H9 (cell line): ENCODE measurements around the gene CCL8. TPM values are rescaled to one million over a fixed set of nuclear protein-coding genes. Genes with fewer than 3 reads are reported as not detected.

Source experiments
- DNase-seq: peaks from one replicate; pipeline ENCODE4 v3.0.0-alpha.2; 2017
- H2AFZ ChIP-seq: one replicate; pipeline ENCODE4 v1.6.1; 2013; ENCODE audit warnings: mild to moderate bottlenecking, low read length, control low read depth, moderate library complexity
- H2AK5ac ChIP-seq: 2 replicates; pipeline ENCODE4 v1.6.1; 2013; ENCODE audit warnings: low read length, control low read depth, mixed read lengths; ENCODE audit not compliant: insufficient read length
- H2BK120ac ChIP-seq: one replicate; pipeline ENCODE4 v1.6.1; 2013; ENCODE audit warnings: low read depth, mild to moderate bottlenecking, low read length, control low read depth, inconsistent platforms; ENCODE audit not compliant: poor library complexity, severe bottlenecking
- H2BK12ac ChIP-seq: 2 replicates; pipeline ENCODE4 v1.6.1; 2013; ENCODE audit warnings: low read length, control low read depth, mixed read lengths, low read depth; ENCODE audit not compliant: insufficient read length
- H2BK15ac ChIP-seq: 2 replicates; pipeline ENCODE4 v1.6.1; 2013; ENCODE audit warnings: low read depth, low read length, control low read depth
- H2BK20ac ChIP-seq: one replicate; pipeline ENCODE4 v1.6.1; 2013; ENCODE audit warnings: low read depth, mild to moderate bottlenecking, low read length, control low read depth, inconsistent platforms; ENCODE audit not compliant: poor library complexity, severe bottlenecking
- H2BK5ac ChIP-seq: 2 replicates; pipeline ENCODE4 v1.6.1; 2013; ENCODE audit warnings: low read length, control low read depth, mixed read lengths; ENCODE audit not compliant: insufficient read length
- H3K14ac ChIP-seq: 2 replicates; pipeline ENCODE4 v1.6.1; 2013; ENCODE audit warnings: low read length, control low read depth; ENCODE audit not compliant: insufficient read depth
- H3K18ac ChIP-seq: 2 replicates; pipeline ENCODE4 v1.6.1; 2013; ENCODE audit warnings: low read depth, mild to moderate bottlenecking, mixed read lengths, low read length, control low read depth; ENCODE audit not compliant: insufficient read length
- H3K23ac ChIP-seq: 2 replicates; pipeline ENCODE4 v1.6.1; 2013; ENCODE audit warnings: low read length, control low read depth, mixed read lengths, low read depth; ENCODE audit not compliant: insufficient read length
- H3K23me2 ChIP-seq: 2 replicates; pipeline ENCODE4 v1.6.1; 2013; ENCODE audit warnings: low read depth, mild to moderate bottlenecking, mixed read lengths, low read length, control low read depth; ENCODE audit not compliant: insufficient read length, poor library complexity, severe bottlenecking
- H3K27ac ChIP-seq: 2 replicates; pipeline ENCODE4 v1.5.1; 2013; ENCODE audit warnings: low read length, control low read depth, mixed read lengths, low read depth; ENCODE audit not compliant: insufficient read length
- H3K27me3 ChIP-seq: 2 replicates; pipeline ENCODE4 v1.6.1; 2013; ENCODE audit warnings: low read length, control low read depth, inconsistent platforms; ENCODE audit not compliant: insufficient read depth
- H3K4ac ChIP-seq: 2 replicates; pipeline ENCODE4 v1.6.1; 2013; ENCODE audit warnings: low read depth, mild to moderate bottlenecking, control low read depth, inconsistent platforms, low read length, moderate library complexity
- H3K4me1 ChIP-seq: 2 replicates; pipeline ENCODE4 v1.6.1; 2013; ENCODE audit warnings: low read length, control low read depth, inconsistent platforms; ENCODE audit not compliant: insufficient read depth
- H3K4me2 ChIP-seq: 2 replicates; pipeline ENCODE4 v1.6.1; 2013; ENCODE audit warnings: low read length, control low read depth, mixed read lengths; ENCODE audit not compliant: insufficient read length, insufficient read depth
- H3K56ac ChIP-seq: 2 replicates; pipeline ENCODE4 v1.6.1; 2013; ENCODE audit warnings: low read depth, mild to moderate bottlenecking, mixed read lengths, low read length, control low read depth; ENCODE audit not compliant: insufficient read length
- H3K79me1 ChIP-seq: 2 replicates; pipeline ENCODE4 v1.6.1; 2013; ENCODE audit warnings: low read depth, mild to moderate bottlenecking, moderate library complexity, low read length, control low read depth, inconsistent platforms; ENCODE audit not compliant: insufficient read depth, poor library complexity, severe bottlenecking
- H3K79me2 ChIP-seq: 2 replicates; pipeline ENCODE4 v1.6.1; 2013; ENCODE audit warnings: low read length, control low read depth, inconsistent platforms; ENCODE audit not compliant: insufficient read depth
- H3K9ac ChIP-seq: 2 replicates; pipeline ENCODE4 v1.6.1; 2013; ENCODE audit warnings: low read length, control low read depth, mixed read lengths; ENCODE audit not compliant: insufficient read length; ENCODE audit errors: extremely low read depth
- H3K9me3 ChIP-seq: one replicate; pipeline ENCODE4 v1.6.1; 2013; ENCODE audit warnings: low read depth, low read length, inconsistent platforms; ENCODE audit not compliant: control insufficient read depth
- H3T11ph ChIP-seq: one replicate; pipeline ENCODE4 v1.6.1; 2013; ENCODE audit warnings: mild to moderate bottlenecking, low read length, control low read depth, inconsistent platforms
- H4K20me1 ChIP-seq: one replicate; pipeline ENCODE4 v1.6.1; 2013; ENCODE audit not compliant: control insufficient read depth, insufficient read length, insufficient read depth
- H4K5ac ChIP-seq: 2 replicates; pipeline ENCODE4 v1.6.1; 2013; ENCODE audit warnings: low read depth, mild to moderate bottlenecking, mixed read lengths, low read length, control low read depth; ENCODE audit not compliant: insufficient read length
- H4K8ac ChIP-seq: replicated peaks from 2 replicates; pipeline ENCODE4 v1.6.1; 2013; ENCODE audit warnings: low read length, control low read depth, mixed read lengths, low read depth; ENCODE audit not compliant: insufficient read length
- H4K91ac ChIP-seq: 2 replicates; pipeline ENCODE4 v1.6.1; 2013; ENCODE audit warnings: low read depth, mild to moderate bottlenecking, moderate library complexity, mixed read lengths, low read length, control low read depth; ENCODE audit not compliant: insufficient read length
- H3K27ac Mint-ChIP-seq, 3 experiments: 2 replicates in 2 of 3; 3 replicates in 1 of 3; pipeline ENCODE4 v1.8.0; 2020 to 2021; ENCODE audit warnings: mixed read lengths in 3 of 3, mild to moderate bottlenecking in 1 of 3, moderate library complexity in 1 of 3
- H3K27me3 Mint-ChIP-seq: 2 replicates; pipeline ENCODE4 v1.8.0; 2021; ENCODE audit warnings: low read depth, mild to moderate bottlenecking, moderate library complexity, mixed read lengths
- H3K36me3 Mint-ChIP-seq, 3 experiments: 2 replicates in 2 of 3; 3 replicates in 1 of 3; pipeline ENCODE4 v1.8.0; 2020 to 2021; ENCODE audit warnings: low read depth in 3 of 3, mixed read lengths in 3 of 3; ENCODE audit not compliant: insufficient read depth in 1 of 3
- H3K4me1 Mint-ChIP-seq, 2 experiments: 2 replicates each; pipeline ENCODE4 v1.8.0; 2020; ENCODE audit warnings: mixed read lengths in 2 of 2
- H3K4me3 Mint-ChIP-seq, 2 experiments: 2 replicates in 1 of 2; 3 replicates in 1 of 2; pipeline ENCODE4 v1.8.0; 2020 to 2021; ENCODE audit warnings: mild to moderate bottlenecking in 2 of 2, mixed read lengths in 2 of 2, moderate library complexity in 1 of 2
- H3K9me3 Mint-ChIP-seq, 2 experiments: 2 replicates in 1 of 2; 3 replicates in 1 of 2; pipeline ENCODE4 v1.8.0; 2020; ENCODE audit warnings: mild to moderate bottlenecking in 2 of 2, mixed read lengths in 2 of 2, moderate library complexity in 1 of 2
- WGBS: extraction: QIAGEN DNeasy Blood & Tissue Kit; methylation state at CpG from one replicate; pipeline ENCODE4 v1.1.7; 2013; ENCODE audit warnings: missing lambda C conversion rate, low lambda C conversion rate, mixed read lengths; ENCODE audit not compliant: insufficient read length; ENCODE audit errors: extremely low coverage; 5-methylcytosine and 5-hydroxymethylcytosine counted together
- total RNA-seq: library from RNA; stranded (reverse); gene quantifications from 2 replicates; pipeline ENCODE4 v1.2.1, GENCODE V29; 2021
- TF ChIP-seq, protein P1 (sequence below): fragments of 200-600 bp; sonication (generic); conservative IDR thresholded peaks from 3 replicates; pipeline ENCODE4 v1.8.0; 2021; ENCODE audit warnings: antibody characterized with exemption, mild to moderate bottlenecking

The CCL8 gene
- total RNA-seq, 1 experiment from 2014 or later, result not detected

DNA sequence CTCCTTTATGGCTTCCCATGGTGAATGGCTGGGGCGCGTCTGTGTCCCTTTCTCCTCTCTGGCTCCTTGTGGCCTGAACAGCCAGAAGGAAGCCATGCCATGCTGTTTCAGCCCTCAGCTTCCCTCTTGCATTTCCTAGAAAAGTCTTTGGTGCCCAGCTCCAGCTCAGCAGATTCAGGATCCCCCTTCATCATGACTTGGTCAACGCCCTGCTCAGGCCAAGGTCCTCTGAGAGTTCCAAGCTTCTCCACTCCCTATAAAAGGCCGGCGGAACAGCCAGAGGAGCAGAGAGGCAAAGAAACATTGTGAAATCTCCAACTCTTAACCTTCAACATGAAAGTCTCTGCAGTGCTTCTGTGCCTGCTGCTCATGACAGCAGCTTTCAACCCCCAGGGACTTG is 37.0 kb downstream of the CCL8 start, which contains the start of gene CCL13:
Gene CCL13 (plus strand): TSS at position 287 of the 400 bp plus-strand sequence. CDS start 47 bp downstream, at position 334.
- Histone ChIP-seq H2BK120ac (no peak within 1 kb of the TSS), H3K14ac (no peak within 1 kb of the TSS), H4K8ac (no peak within 1 kb of the TSS), H3K56ac (no peak within 1 kb of the TSS), H3K9me3 (no peaks in the 10 kb centered on the region), H3K4ac (no peak within 1 kb of the TSS), H4K91ac (no peak within 1 kb of the TSS), H3K27ac (no peak within 1 kb of the TSS), H3K23me2 (no peaks in the 10 kb centered on the region), H3K9ac (no peak within 1 kb of the TSS), H3K4me1 (no peaks in the 10 kb centered on the region), H3K4me2 (no peak within 1 kb of the TSS), H2BK15ac (no peak within 1 kb of the TSS), H2BK12ac (no peak within 1 kb of the TSS), H4K5ac (no peak within 1 kb of the TSS), H3K79me1 (no peaks in the 10 kb centered on the region), H2BK20ac (no peak within 1 kb of the TSS), H2AFZ (no peak within 1 kb of the TSS), H3T11ph (no peak within 1 kb of the TSS), H3K23ac (no peak within 1 kb of the TSS), H4K20me1 (no peaks in the 10 kb centered on the region), H3K18ac (no peak within 1 kb of the TSS), H2AK5ac (no peak within 1 kb of the TSS), H3K27me3 (no peaks in the 10 kb centered on the region), H3K79me2 (no peaks in the 10 kb centered on the region), H2BK5ac (no peak within 1 kb of the TSS)
- no peak for DNase-seq
- H3K36me3 Mint-ChIP-seq, result no peaks in the 10 kb centered on the region; a peak in 1 of 7 replicates
- peaks cover 0 to 4% of the 10 kb centered on the region in 2 experiments; a peak in 1 of 4 replicates for H3K4me1 Mint-ChIP-seq
- peaks cover 6 to 7% of the 10 kb centered on the region in 2 experiments; a peak in 4 of 5 replicates for H3K9me3 Mint-ChIP-seq
- H3K27ac Mint-ChIP-seq, result no peak within 1 kb of the TSS; a peak in 1 of 7 replicates
- TF ChIP-seq, protein P1, sequence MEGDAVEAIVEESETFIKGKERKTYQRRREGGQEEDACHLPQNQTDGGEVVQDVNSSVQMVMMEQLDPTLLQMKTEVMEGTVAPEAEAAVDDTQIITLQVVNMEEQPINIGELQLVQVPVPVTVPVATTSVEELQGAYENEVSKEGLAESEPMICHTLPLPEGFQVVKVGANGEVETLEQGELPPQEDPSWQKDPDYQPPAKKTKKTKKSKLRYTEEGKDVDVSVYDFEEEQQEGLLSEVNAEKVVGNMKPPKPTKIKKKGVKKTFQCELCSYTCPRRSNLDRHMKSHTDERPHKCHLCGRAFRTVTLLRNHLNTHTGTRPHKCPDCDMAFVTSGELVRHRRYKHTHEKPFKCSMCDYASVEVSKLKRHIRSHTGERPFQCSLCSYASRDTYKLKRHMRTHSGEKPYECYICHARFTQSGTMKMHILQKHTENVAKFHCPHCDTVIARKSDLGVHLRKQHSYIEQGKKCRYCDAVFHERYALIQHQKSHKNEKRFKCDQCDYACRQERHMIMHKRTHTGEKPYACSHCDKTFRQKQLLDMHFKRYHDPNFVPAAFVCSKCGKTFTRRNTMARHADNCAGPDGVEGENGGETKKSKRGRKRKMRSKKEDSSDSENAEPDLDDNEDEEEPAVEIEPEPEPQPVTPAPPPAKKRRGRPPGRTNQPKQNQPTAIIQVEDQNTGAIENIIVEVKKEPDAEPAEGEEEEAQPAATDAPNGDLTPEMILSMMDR, result no peak
- peaks cover 9% of the 10 kb centered on the region for H3K27me3 Mint-ChIP-seq
- H3K4me3 Mint-ChIP-seq, result no peak within 1 kb of the TSS
- no CpG with 5 or more reads among the region's 5 CpGs for WGBS
